Activated CD8-positive, alpha-beta memory T cell treated with anti-CD3 and anti-CD28 coated beads, Interleukin-2, amount 50 U/mL, for 48 hours (primary cell): Measurements from ENCODE around the gene OR2B3.
A peak's percentile ranks its signal among the peaks of the same experiment; 100 is the strongest.
"Not testable (repeated sequence)": the region's sequence is repeated elsewhere in the genome, so short reads cannot be mapped to it uniquely, and the experiment has no call there.

Source experiments
- DNase-seq: peaks from one replicate; pipeline ENCODE4 v3.0.0-alpha.2; 2020

Gene OR2B3

GRCh38 chr6:29087213-29087612 lies at the start of gene OR2B3:
Gene OR2B3, minus strand, starts transcription at chr6:29087313. Its CDS starts 65 bp downstream, at chr6:29087248.
- no peak for DNase-seq

DNA sequence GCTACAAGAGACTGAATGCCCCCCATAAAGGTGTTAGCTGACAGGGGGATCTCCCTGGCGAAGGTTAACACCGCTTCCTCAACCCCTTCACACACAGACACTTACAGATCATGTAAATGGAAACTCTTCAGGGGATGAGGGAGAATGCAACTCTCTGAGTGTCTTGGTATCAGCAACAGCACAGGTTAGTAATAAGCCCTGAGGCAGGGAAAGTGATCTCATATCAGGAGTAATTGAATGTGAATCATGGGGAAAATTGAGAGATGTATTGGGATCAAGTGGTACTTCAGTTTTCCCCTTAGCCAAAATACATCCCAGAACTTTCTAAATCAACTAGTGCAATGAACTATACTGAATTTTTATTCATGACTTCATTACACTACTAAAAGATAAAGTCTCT lies 44.6 kb upstream of the OR2B3 start:
- DNase-seq: no peak

DNA sequence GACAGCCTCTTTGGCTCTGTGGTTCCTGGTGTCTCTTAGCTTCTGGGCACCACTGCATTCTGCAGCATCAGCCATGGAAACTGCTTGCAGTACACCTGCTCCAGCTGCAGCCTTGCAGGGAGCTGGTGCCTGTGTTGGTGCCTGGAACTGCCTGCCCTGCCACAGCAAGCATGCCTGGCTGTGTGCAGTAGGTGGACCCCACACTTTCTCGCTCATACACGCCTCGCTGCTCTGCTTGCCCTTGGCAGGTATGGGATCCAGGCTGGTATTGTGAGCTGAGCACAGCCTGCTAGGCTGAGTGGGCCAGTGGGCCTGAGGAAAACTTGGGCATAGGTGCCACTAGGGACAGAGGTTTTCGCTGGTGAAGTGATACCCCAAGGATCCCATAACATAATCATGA lies 43.5 kb upstream of the OR2B3 start:
- no peak for DNase-seq

DNA sequence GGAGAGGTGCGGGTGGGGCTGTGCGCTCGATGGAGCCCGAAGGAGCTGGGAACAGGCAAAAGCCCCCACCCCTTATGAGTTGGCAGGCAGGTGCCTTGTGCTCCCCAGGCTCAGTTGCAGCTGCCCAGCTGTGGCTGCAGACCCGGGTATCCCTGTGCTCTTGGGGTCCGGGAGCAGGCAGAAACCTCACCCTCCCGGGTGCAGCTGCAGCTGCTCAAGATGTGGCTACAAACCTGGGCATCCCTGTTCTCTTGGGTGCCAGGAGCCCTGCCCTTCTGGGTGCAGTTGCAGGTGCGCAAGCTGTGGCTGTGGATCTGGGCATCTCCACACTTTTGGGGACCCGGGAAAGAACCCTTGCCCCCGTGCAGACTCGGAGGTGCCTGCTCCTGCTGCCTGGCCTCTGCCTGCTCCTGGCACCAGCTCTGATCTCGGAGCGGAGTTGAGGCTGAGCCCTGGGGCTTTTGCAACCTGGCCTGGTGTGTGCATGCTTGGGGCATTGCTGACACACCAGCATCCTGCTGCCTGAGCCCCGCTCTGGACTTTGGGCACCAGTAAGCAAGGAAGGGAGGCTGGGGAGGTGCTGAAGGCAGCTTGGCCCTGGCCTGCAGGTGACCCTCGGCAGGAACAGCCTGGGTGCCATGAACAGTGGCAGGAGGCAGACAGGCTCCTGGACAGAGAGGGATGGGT lies 42.4 kb upstream of the OR2B3 start:
- DNase-seq: no peak

GRCh38 chr6:29114964-29115363 lies 27.9 kb upstream of the OR2B3 start:
- DNase-seq: not testable (repeated sequence)

- DNase-seq: no peak
Observed at GRCh38 chr6:29112135-29112534, 25.0 kb upstream of the OR2B3 start.

- DNase-seq: no peak
Observed at GRCh38 chr6:29107758-29108157, 20.6 kb upstream of the OR2B3 start, which contains the start of gene OR2J3. Gene OR2J3, plus strand, starts transcription at chr6:29108058. Its CDS starts 3,833 bp downstream, at chr6:29111891.

DNA sequence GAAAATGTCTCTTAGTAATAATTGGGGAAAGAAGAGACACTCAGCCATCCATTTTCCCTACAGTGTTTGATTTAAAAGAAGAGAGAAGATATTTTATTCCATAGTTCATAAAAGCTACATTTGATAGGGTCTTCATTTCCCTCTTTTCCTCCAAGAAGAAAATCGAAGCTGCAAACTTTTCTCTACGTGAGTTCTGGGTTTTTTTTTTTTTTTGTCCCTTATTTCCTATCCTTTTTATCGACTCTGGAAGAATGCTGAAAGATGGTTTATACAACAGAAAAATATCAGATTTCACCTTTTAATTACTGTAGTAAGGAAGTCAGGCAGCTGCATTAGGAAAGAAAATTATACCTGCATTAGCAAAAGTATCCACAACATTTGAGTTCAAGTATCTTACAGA lies 12.1 kb upstream of the OR2B3 start, which contains the start of gene OR2J1:
Gene OR2J1, plus strand, starts transcription at position 301 of the 400 bp plus-strand sequence. CDS start 1,453 bp downstream, outside the sequence.
- no peak for DNase-seq

DNA sequence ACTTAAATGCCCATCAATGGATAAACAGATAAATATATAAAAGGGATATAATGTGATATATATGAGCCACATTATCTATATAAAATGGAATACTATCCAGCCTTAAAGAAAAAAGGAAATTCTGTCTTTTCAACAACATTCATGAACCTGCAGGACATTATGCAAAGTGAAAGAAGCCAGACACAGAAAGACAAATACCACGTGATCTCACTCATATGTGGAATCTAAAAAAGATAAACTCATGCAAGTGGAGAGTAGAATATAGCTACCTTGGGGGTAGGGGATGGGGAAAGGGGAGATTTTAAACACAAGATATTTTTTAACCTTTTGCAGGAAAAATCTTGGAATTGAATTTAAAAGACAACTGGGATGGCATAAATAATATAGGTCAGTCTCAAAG lies 10.7 kb upstream of the OR2B3 start:
- no peak for DNase-seq

- no peak for DNase-seq
Observed at GRCh38 chr6:29092957-29093356, 5.8 kb upstream of the OR2B3 start.

DNA sequence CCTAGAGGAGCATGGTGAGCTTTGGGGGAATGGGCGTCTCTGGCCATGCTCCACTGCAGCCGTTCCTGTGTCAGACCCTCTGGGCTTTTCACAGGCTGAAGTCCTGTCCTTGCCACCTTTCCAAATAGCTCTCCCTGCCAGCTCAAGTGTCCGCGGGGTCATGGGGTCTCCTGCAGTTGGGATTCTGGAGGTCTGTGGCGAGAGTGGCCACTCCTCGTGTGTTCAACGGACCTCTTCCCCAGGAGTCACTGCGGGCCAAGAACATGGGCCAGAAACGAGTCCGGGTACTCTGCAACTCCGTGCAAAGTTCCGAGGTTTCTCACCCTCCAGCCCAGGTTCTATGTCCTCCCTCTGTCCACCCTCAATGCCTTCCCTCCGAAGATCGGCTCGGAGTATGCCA lies 4.7 kb downstream of the OR2B3 start:
- no peak for DNase-seq

GRCh38 chr6:29081312-29081711 lies 5.8 kb downstream of the OR2B3 start:
- no peak for DNase-seq

DNA sequence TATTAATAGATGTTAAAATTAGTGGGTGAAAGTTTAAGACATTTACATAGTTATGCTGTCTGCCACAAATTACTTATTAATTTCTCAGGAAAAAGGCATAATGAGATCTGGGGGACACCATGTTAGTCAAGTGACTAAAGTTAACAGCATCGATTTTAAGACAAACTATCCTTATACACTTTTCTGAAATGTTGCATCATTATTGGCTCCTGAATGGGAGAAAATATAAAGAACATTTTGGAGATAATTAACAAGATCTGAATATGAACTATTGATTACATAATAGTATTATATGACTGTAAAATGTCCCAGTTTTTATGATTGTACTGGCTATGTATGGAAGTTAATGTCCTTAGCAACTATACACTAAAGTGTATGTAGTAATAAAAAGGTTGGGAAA lies 7.9 kb downstream of the OR2B3 start:
- no peak for DNase-seq

GRCh38 chr6:29071831-29072723 lies 15.0 kb downstream of the OR2B3 start:
- peak; percentile 48 for DNase-seq

GRCh38 chr6:29051680-29052079 lies 35.4 kb downstream of the OR2B3 start:
- no peak for DNase-seq

DNA sequence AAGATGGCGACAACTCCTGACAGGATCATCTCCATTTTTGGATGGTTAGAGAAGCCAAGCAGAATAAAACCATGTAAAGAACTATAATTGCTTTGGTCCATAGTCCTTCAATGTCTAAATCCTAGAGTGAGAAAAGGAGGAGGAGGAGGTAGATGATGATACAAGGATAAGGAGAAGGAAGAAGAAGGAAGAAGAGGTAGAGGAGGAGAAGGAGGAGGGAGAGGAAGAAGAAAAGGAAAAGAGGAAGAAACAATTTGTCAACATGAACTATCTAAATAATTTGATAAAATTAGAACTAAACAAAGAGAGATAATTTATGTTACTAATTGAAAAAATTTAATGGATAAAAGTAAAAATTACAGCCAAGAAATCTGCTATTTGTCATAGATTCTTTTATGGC lies 42.0 kb downstream of the OR2B3 start, which contains the start of gene OR2W1:
Gene OR2W1, minus strand, starts transcription at position 101 of the 400 bp plus-strand sequence. Its CDS starts 0 bp downstream, at position 101.
- no peak for DNase-seq
